Prostate gland (tissue), 2 donors: ENCODE data around the gene BCAT1. TPM values are rescaled to one million over a fixed set of nuclear protein-coding genes. Genes with fewer than 3 reads are reported as not detected.
A peak's percentile ranks its signal among the peaks of the same experiment; 100 is the strongest.

ENCODE experiments used
- DNase-seq: peaks from one replicate; pipeline ENCODE4 v3.0.0-alpha.2; 2019; ENCODE audit warnings: low spot score
- H3K27ac ChIP-seq, 2 donors: fragments of 200-600 bp; sonication (generic); 2 replicates each; pipeline ENCODE4 v1.5.1; 2017 to 2019
- H3K27me3 ChIP-seq: fragments of 200-600 bp; sonication (generic); replicated peaks from 2 replicates; pipeline ENCODE4 v1.5.1; 2019; ENCODE audit not compliant: insufficient read depth
- H3K36me3 ChIP-seq, 2 donors: fragments of 200-600 bp; sonication (generic); 1 replicate in 1 of 2; 2 replicates in 1 of 2; pipeline versions ENCODE4 v1.5.1 to v1.8.1; 2017 to 2019
- H3K4me1 ChIP-seq: fragments of 200-600 bp; sonication (generic); replicated peaks from 2 replicates; pipeline ENCODE4 v1.5.1; 2019
- H3K4me3 ChIP-seq, 2 donors: fragments of 200-600 bp; sonication (generic); 2 replicates each; pipeline ENCODE4 v1.5.1; 2017 to 2019
- H3K9me3 ChIP-seq: fragments of 200-600 bp; sonication (generic); 2 replicates; pipeline ENCODE4 v1.5.1; 2017
- POLR2A ChIP-seq: fragments of 450-650 bp; IDR thresholded peaks from one replicate; pipeline ENCODE4 v1.6.1; 2016; ENCODE audit warnings: antibody characterized with exemption, mild to moderate bottlenecking
- POLR2AphosphoS5 ChIP-seq: sonication (generic); formaldehyde crosslinking; IDR thresholded peaks from one replicate; pipeline ENCODE4 v1.6.1; 2017; ENCODE audit warnings: antibody characterized with exemption
- WGBS: methylation state at CpG from one replicate; pipeline ENCODE4 v1.1.5; 2018; 5-methylcytosine and 5-hydroxymethylcytosine counted together
- intact Hi-C: fragments of 100-400 bp; cut with DNase I; formaldehyde crosslinking; loops from one replicate; pipeline ENCODE4 v1.14.2; 2022
- total RNA-seq, 2 donors: library from RNA; depleted of rRNA; stranded (reverse); fragments of >200 nt; gene quantifications; one replicate each; pipeline ENCODE4 v1.1.0, GENCODE V29; 2016
- TF ChIP-seq, protein P1 (sequence below), 4 experiments: fragments of 200-600 bp in 2 of 4; fragments of 450-650 bp in 2 of 4; sonication (generic) in 2 of 4; IDR thresholded peaks; 1 replicate in 3 of 4; 2 replicates in 1 of 4; pipeline ENCODE4 v1.5.1; 2016 to 2019; ENCODE audit warnings: antibody characterized with exemption in 4 of 4, mild to moderate bottlenecking in 2 of 4, moderate library complexity in 2 of 4

Gene BCAT1, protein sequence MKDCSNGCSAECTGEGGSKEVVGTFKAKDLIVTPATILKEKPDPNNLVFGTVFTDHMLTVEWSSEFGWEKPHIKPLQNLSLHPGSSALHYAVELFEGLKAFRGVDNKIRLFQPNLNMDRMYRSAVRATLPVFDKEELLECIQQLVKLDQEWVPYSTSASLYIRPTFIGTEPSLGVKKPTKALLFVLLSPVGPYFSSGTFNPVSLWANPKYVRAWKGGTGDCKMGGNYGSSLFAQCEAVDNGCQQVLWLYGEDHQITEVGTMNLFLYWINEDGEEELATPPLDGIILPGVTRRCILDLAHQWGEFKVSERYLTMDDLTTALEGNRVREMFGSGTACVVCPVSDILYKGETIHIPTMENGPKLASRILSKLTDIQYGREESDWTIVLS
- 10 to 100 TPM in 1 of 2 donors, under 1 TPM in 1; 0.59 to 43.1 TPM for total RNA-seq

DNA sequence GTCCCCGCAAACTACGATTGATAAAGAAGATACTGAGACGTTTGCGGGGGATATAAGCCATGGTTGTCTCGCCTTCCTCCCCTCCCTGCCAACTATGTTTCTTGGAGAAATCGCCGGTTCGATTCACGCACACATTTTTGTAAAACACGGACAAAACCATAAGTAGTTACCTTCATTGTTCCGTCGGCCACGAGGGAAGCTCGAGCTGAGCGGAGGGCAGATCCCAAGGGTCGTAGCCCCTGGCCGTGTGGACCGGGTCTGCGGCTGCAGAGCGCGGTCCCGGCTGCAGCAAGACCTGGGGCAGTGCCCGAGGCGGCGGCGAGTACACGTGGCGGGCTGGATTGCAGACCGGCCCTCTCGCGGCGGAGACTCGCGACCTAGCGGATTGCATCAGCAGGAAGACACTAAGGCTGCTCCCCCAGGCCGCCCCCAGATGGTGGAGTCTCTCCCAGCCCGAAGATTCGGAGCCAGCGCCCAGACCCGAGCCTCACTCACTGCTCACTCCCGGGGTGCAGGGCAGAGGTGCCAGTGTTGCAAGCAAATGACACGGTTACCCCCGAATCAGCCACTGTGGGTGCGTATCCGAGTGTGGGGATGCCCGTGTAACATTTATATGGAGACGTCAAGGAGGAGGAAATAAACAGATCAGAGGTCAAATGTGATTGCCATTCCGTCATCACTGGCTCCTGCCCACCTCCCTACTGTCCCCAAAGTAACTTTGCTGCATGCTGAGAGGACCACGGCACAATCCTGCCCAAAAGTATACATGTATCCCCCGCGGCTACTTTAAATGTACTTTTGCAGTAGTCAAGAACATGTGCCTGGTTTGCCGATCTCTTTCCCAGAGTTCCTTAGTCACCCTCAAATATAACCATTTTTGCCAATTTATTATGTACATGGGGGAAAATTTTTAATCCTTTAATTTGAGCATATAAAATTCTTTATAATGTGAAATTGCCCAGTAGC lies at the start of gene BCAT1:
Gene BCAT1, minus strand, starts transcription at position 345 of the 966 bp plus-strand sequence. Its CDS starts 169 bp downstream, at position 176.
- peak within 1 kb of the TSS; percentile 25 to 34 for H3K4me3 ChIP-seq
- intact Hi-C loops, result no loop called here
- H3K36me3 ChIP-seq, result no peaks in the 10 kb centered on the region
- peak; percentile 20 for DNase-seq
- H3K27me3 ChIP-seq, result no peaks in the 10 kb centered on the region
- WGBS, result 10% methylated on average over 49 of the region's 52 CpGs
- TF ChIP-seq POLR2A (no peak), POLR2AphosphoS5 (no peak)
- TF ChIP-seq, protein P1, sequence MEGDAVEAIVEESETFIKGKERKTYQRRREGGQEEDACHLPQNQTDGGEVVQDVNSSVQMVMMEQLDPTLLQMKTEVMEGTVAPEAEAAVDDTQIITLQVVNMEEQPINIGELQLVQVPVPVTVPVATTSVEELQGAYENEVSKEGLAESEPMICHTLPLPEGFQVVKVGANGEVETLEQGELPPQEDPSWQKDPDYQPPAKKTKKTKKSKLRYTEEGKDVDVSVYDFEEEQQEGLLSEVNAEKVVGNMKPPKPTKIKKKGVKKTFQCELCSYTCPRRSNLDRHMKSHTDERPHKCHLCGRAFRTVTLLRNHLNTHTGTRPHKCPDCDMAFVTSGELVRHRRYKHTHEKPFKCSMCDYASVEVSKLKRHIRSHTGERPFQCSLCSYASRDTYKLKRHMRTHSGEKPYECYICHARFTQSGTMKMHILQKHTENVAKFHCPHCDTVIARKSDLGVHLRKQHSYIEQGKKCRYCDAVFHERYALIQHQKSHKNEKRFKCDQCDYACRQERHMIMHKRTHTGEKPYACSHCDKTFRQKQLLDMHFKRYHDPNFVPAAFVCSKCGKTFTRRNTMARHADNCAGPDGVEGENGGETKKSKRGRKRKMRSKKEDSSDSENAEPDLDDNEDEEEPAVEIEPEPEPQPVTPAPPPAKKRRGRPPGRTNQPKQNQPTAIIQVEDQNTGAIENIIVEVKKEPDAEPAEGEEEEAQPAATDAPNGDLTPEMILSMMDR (IDR thresholded peaks at IDR 0.05), result no peak
- H3K27ac ChIP-seq, result no peak within 1 kb of the TSS
- H3K9me3 ChIP-seq, result no peaks in the 10 kb centered on the region
- H3K4me1 ChIP-seq, result no peaks in the 10 kb centered on the region

DNA sequence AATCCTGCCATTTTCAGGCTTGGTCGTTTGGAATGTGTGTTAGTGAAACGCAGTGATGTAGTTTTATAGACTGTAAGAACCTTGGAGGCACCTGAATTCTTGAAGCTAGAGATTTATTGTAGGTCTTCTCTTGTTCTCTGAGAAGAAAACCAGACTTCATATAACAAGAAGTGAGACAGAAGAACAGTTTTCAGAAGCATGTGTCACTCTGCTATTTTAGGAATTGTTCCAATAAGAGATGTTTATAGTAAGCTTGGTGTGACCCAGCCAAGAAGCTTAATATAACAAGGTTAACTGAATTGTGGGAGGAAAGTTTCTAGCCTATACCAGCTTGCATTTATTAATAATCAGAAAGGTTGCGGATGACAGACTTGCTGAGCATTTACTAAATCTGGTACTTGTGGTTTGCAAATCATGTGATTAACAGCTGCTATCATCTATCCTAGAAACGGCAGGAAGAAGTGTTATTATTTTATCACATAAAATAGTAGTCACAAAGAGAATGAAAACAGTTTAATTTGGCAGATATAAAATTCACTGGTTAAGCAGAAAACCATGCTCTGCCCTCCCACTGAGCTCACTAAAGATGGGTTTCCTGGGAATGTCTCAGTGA lies 49.2 kb upstream of the BCAT1 start:
- Histone ChIP-seq H3K4me3 (no peak overlapping the region), H3K9me3 (no peaks in the 10 kb centered on the region), H3K36me3 (no peaks in the 10 kb centered on the region), H3K4me1 (no peaks in the 10 kb centered on the region), H3K27me3 (no peaks in the 10 kb centered on the region), H3K27ac (no peak overlapping the region)
- WGBS, result 20% methylated on average over 4 of the region's 4 CpGs
- intact Hi-C loops, result no loop called here
- DNase-seq, result no peak
- TF ChIP-seq POLR2AphosphoS5 (no peak), POLR2A (no peak)
- TF ChIP-seq, protein P1 (IDR thresholded peaks at IDR 0.05), result no peak

DNA sequence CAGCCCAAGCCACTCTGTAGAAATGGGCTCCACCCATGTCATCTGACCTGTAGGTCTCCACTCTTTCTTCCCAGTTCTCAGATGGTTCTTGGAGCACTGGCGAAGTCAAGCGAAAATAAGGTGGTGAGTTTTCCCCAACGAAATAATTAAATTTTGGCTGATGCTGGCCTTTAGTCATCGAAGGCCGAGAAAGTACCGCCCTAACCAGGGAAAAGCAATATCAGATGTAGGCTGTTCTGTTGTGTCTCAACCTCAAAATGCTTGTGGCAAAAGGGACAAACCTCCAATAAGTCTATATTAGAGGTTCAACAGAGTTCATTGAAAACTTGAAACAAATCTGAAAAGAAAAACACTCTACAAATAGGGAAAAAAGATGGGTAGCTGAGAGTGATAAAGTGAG lies 48.6 kb upstream of the BCAT1 start:
- H3K27ac ChIP-seq, result no peak overlapping the region
- no peak for DNase-seq
- H3K9me3 ChIP-seq, result no peaks in the 10 kb centered on the region
- no peaks in the 10 kb centered on the region for H3K4me1 ChIP-seq
- 98% methylated on average over 6 of the region's 6 CpGs for WGBS
- H3K36me3 ChIP-seq, result no peaks in the 10 kb centered on the region
- no peaks in the 10 kb centered on the region for H3K27me3 ChIP-seq
- TF ChIP-seq POLR2A, result no peak
- no peak for TF ChIP-seq POLR2AphosphoS5
- TF ChIP-seq, protein P1 (IDR thresholded peaks at IDR 0.05), result no peak
- intact Hi-C loops, result no loop called here
- H3K4me3 ChIP-seq, result no peak overlapping the region

DNA sequence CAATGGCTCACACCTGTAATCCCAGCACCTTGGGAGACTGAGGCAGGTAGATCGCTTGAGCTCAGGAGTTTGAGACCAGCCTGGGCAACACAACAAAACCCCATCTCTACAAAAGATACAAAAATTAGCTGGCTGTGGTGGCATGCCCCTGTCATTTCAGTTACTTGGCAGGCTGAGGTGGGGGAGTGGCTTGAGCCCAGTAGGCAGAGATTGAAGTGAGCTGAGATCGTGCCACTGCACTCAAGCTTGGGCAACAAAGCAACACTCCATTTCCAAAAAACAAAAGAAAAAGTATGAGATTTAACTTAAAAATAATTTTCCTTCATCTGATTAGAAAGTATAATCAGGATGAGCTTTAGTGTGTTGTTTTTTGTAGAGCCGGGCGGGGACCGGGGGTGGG lies 47.9 kb upstream of the BCAT1 start:
- TF ChIP-seq POLR2AphosphoS5 (no peak), POLR2A (no peak)
- TF ChIP-seq, protein P1 (IDR thresholded peaks at IDR 0.05), result no peak
- Histone ChIP-seq H3K36me3 (no peaks in the 10 kb centered on the region), H3K9me3 (no peaks in the 10 kb centered on the region), H3K4me1 (no peaks in the 10 kb centered on the region), H3K4me3 (no peak overlapping the region), H3K27me3 (no peaks in the 10 kb centered on the region), H3K27ac (no peak overlapping the region)
- intact Hi-C loops, result no loop called here
- 88% methylated on average over 5 of the region's 5 CpGs for WGBS
- DNase-seq, result no peak
